Osteoblast (primary cell): ENCODE results near the gene FUOM. TPM values are rescaled to one million over a fixed set of nuclear protein-coding genes. Genes with fewer than 3 reads are reported as not detected.

Experiments
- DNase-seq: peaks from one replicate; pipeline ENCODE4 v3.0.0; 2011; ENCODE audit warnings: low spot score, mixed read lengths; ENCODE audit not compliant: insufficient read length; ENCODE audit errors: missing footprints
- H2AFZ ChIP-seq: 2 replicates; pipeline ENCODE4 v1.6.0; 2011; ENCODE audit warnings: mild to moderate bottlenecking, low read length
- H3K27ac ChIP-seq: 2 replicates; pipeline ENCODE4 v1.5.1; 2011; ENCODE audit warnings: mild to moderate bottlenecking, low read depth, low read length, moderate library complexity
- H3K27me3 ChIP-seq: 2 replicates; pipeline ENCODE4 v1.6.0; 2012; ENCODE audit warnings: mild to moderate bottlenecking, control low read depth, inconsistent platforms, low read length, moderate library complexity; ENCODE audit not compliant: insufficient read depth
- H3K36me3 ChIP-seq: 2 replicates; pipeline ENCODE4 v1.5.1; 2011; ENCODE audit warnings: mild to moderate bottlenecking, low read length, control low read depth, moderate library complexity; ENCODE audit not compliant: insufficient read depth
- H3K4me1 ChIP-seq: 2 replicates; pipeline ENCODE4 v1.5.1; 2011; ENCODE audit warnings: mild to moderate bottlenecking, low read length, control low read depth, moderate library complexity; ENCODE audit not compliant: insufficient read depth
- H3K4me2 ChIP-seq: 2 replicates; pipeline ENCODE4 v1.6.0; 2011; ENCODE audit warnings: mild to moderate bottlenecking, low read length; ENCODE audit not compliant: insufficient read depth
- H3K4me3 ChIP-seq: fragments of 200-600 bp; sonication (generic); 3 replicates; pipeline ENCODE4 v1.5.1; 2012; ENCODE audit warnings: mild to moderate bottlenecking, low read length, inconsistent platforms; ENCODE audit not compliant: insufficient read depth
- H3K79me2 ChIP-seq: 2 replicates; pipeline ENCODE4 v1.6.0; 2012; ENCODE audit warnings: mild to moderate bottlenecking, low read length, control low read depth, inconsistent platforms; ENCODE audit not compliant: insufficient read depth
- H3K9me3 ChIP-seq: 2 replicates; pipeline ENCODE4 v1.5.1; 2011; ENCODE audit warnings: low read depth, low read length, control low read depth
- H4K20me1 ChIP-seq: 2 replicates; pipeline ENCODE4 v1.6.0; 2012; ENCODE audit warnings: mild to moderate bottlenecking, low read length, control low read depth; ENCODE audit not compliant: insufficient read depth
- total RNA-seq: library from RNA; depleted of rRNA; stranded (reverse); fragments of >200 nt; gene quantifications from 2 replicates; pipeline ENCODE4 v1.2.3, GENCODE V29; 2012
- TF ChIP-seq, protein P1 (sequence below): IDR thresholded peaks from 2 replicates; pipeline ENCODE4 v1.5.1; 2011; ENCODE audit warnings: mild to moderate bottlenecking, low read depth, low read length, moderate library complexity; ENCODE audit errors: extremely low read depth

The FUOM gene
- total RNA-seq, 1 donor = 5.1 TPM

- no peak overlapping the region for H3K4me2 ChIP-seq
- peaks cover 56% of the 10 kb centered on the region for H3K36me3 ChIP-seq
- H3K4me1 ChIP-seq = no peaks in the 10 kb centered on the region
- no peaks in the 10 kb centered on the region for H3K27me3 ChIP-seq
- TF ChIP-seq, protein P1, sequence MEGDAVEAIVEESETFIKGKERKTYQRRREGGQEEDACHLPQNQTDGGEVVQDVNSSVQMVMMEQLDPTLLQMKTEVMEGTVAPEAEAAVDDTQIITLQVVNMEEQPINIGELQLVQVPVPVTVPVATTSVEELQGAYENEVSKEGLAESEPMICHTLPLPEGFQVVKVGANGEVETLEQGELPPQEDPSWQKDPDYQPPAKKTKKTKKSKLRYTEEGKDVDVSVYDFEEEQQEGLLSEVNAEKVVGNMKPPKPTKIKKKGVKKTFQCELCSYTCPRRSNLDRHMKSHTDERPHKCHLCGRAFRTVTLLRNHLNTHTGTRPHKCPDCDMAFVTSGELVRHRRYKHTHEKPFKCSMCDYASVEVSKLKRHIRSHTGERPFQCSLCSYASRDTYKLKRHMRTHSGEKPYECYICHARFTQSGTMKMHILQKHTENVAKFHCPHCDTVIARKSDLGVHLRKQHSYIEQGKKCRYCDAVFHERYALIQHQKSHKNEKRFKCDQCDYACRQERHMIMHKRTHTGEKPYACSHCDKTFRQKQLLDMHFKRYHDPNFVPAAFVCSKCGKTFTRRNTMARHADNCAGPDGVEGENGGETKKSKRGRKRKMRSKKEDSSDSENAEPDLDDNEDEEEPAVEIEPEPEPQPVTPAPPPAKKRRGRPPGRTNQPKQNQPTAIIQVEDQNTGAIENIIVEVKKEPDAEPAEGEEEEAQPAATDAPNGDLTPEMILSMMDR = no peak
- peaks cover 3% of the 10 kb centered on the region for H4K20me1 ChIP-seq
- DNase-seq = no peak
- H3K79me2 ChIP-seq = no peaks in the 10 kb centered on the region
- H3K9me3 ChIP-seq = no peaks in the 10 kb centered on the region
- H3K4me3 ChIP-seq = no peak overlapping the region
- H3K27ac ChIP-seq = no peak overlapping the region
- no peak overlapping the region for H2AFZ ChIP-seq
Observed at GRCh38 chr10:133366751-133367150, 8.9 kb upstream of the FUOM start.

- TF ChIP-seq, protein P1 = no peak
- H3K79me2 ChIP-seq = no peaks in the 10 kb centered on the region
- H3K9me3 ChIP-seq = no peaks in the 10 kb centered on the region
- no peak overlapping the region for H3K4me3 ChIP-seq
- no peaks in the 10 kb centered on the region for H3K27me3 ChIP-seq
- no peak overlapping the region for H3K4me2 ChIP-seq
- no peak overlapping the region for H2AFZ ChIP-seq
- DNase-seq = no peak
- H3K27ac ChIP-seq = no peak overlapping the region
- peaks cover 56% of the 10 kb centered on the region for H3K36me3 ChIP-seq
- H4K20me1 ChIP-seq = no peaks in the 10 kb centered on the region
- no peaks in the 10 kb centered on the region for H3K4me1 ChIP-seq
Observed at GRCh38 chr10:133366130-133366478, 8.3 kb upstream of the FUOM start.

GRCh38 chr10:133365461-133366129 lies 7.8 kb upstream of the FUOM start:
- Histone ChIP-seq H3K4me2 (no peak overlapping the region), H3K4me3 (no peak overlapping the region), H3K9me3 (no peaks in the 10 kb centered on the region), H3K36me3 (peaks cover 56% of the 10 kb centered on the region), H3K27ac (no peak overlapping the region), H3K4me1 (no peaks in the 10 kb centered on the region), H4K20me1 (no peaks in the 10 kb centered on the region), H3K79me2 (no peaks in the 10 kb centered on the region), H2AFZ (no peak overlapping the region), H3K27me3 (no peaks in the 10 kb centered on the region)
- DNase-seq = no peak
- TF ChIP-seq, protein P1 = no peak

GRCh38 chr10:133364645-133365431 lies 7.0 kb upstream of the FUOM start:
- H3K27ac ChIP-seq = no peak overlapping the region
- no peaks in the 10 kb centered on the region for H4K20me1 ChIP-seq
- H3K79me2 ChIP-seq = no peaks in the 10 kb centered on the region
- peaks cover 51% of the 10 kb centered on the region for H3K36me3 ChIP-seq
- H3K9me3 ChIP-seq = no peaks in the 10 kb centered on the region
- DNase-seq = no peak
- no peaks in the 10 kb centered on the region for H3K27me3 ChIP-seq
- no peak overlapping the region for H3K4me3 ChIP-seq
- no peak overlapping the region for H2AFZ ChIP-seq
- H3K4me1 ChIP-seq = no peaks in the 10 kb centered on the region
- TF ChIP-seq, protein P1 = no peak
- no peak overlapping the region for H3K4me2 ChIP-seq
